ENCODE data around the gene SCAF4.

GRCh38 chr21:31665397-31665796 lies 66.5 kb downstream of the SCAF4 start:
- TF ChIP-seq POLR2AphosphoS5 (IDR thresholded peaks at IDR 0.05; ENCODE audit: low read depth, low read length) (no peak), POLR2A (IDR thresholded peaks at IDR 0.05; ENCODE audit: low read depth, low read length) (no peak), TAF1 (IDR thresholded peaks at IDR 0.05; ENCODE audit: low read depth, low read length) (no peak)
